Activated CD4-positive, CD25-positive, alpha-beta regulatory T cell (primary cell): Measurements from ENCODE around the gene PTDSS2.
"Not testable (repeated sequence)": the region's sequence is repeated elsewhere in the genome, so short reads cannot be mapped to it uniquely, and the experiment has no call there.

ENCODE experiments used
- DNase-seq, 4 experiments: peaks; one replicate each; lab custom pipeline; 2025; lab: John Stamatoyannopoulos, UW

PTDSS2 gene

GRCh38 chr11:414318-414857, 35.7 kb upstream of the PTDSS2 start:
- DNase-seq = no peak

- DNase-seq = no peak
Measured at GRCh38 chr11:415640-416041, 34.4 kb upstream of the PTDSS2 start.

GRCh38 chr11:416051-416756, 33.9 kb upstream of the PTDSS2 start:
- DNase-seq = no peak

- peak in 1 of 4 experiments; percentile 33 for DNase-seq
Measured at GRCh38 chr11:416757-417621, 33.1 kb upstream of the PTDSS2 start.

GRCh38 chr11:417652-418342, 32.3 kb upstream of the PTDSS2 start:
- no peak for DNase-seq

- DNase-seq = no peak
Measured at GRCh38 chr11:418343-419247, 31.5 kb upstream of the PTDSS2 start.

GRCh38 chr11:419248-420005, 30.7 kb upstream of the PTDSS2 start:
- DNase-seq = no peak

- DNase-seq = no peak
Measured at GRCh38 chr11:420054-420910, 29.8 kb upstream of the PTDSS2 start.

- DNase-seq = no peak
Measured at GRCh38 chr11:420911-421321, 29.2 kb upstream of the PTDSS2 start.

- DNase-seq = no peak
Measured at GRCh38 chr11:422249-422656, 27.8 kb upstream of the PTDSS2 start.

GRCh38 chr11:424232-424631, 25.8 kb upstream of the PTDSS2 start:
- DNase-seq = no peak

- DNase-seq = not testable (repeated sequence)
Measured at GRCh38 chr11:424766-425165, 25.3 kb upstream of the PTDSS2 start.

- DNase-seq = no peak
Measured at GRCh38 chr11:425301-425700, 24.8 kb upstream of the PTDSS2 start.

- DNase-seq = no peak
Measured at GRCh38 chr11:426851-427250, 23.2 kb upstream of the PTDSS2 start.

GRCh38 chr11:428295-428694, 21.8 kb upstream of the PTDSS2 start:
- no peak for DNase-seq

GRCh38 chr11:429391-429790, 20.7 kb upstream of the PTDSS2 start:
- no peak for DNase-seq

- DNase-seq = no peak
Measured at GRCh38 chr11:429931-430456, 20.1 kb upstream of the PTDSS2 start.

GRCh38 chr11:431921-432320, 18.2 kb upstream of the PTDSS2 start:
- DNase-seq = no peak

- DNase-seq = no peak
Measured at GRCh38 chr11:432501-433100, 17.5 kb upstream of the PTDSS2 start.
